Bronchial epithelial cell (primary cell): ENCODE measurements around the gene CDH18. TPM values are rescaled to one million over a fixed set of nuclear protein-coding genes. Genes with fewer than 3 reads are reported as not detected.
A peak's percentile ranks its signal among the peaks of the same experiment; 100 is the strongest.

Experiments used
- DNase-seq: peaks from one replicate; pipeline ENCODE4 v3.0.0-alpha.2; 2010; ENCODE audit warnings: low read depth
- FAIRE-seq: peaks from 2 replicates; lab custom pipeline; 2011; peaks lifted over from hg19 to GRCh38; lab: Jason Lieb, UNC
- H3K27me3 ChIP-seq: 2 replicates; pipeline ENCODE4 v1.5.1; 2011; ENCODE audit warnings: low read length; ENCODE audit not compliant: control insufficient read depth, insufficient read depth
- H3K36me3 ChIP-seq: 2 replicates; pipeline ENCODE4 v1.5.1; 2011; ENCODE audit warnings: low read length; ENCODE audit not compliant: control insufficient read depth, insufficient read depth
- H3K4me3 ChIP-seq: 2 replicates; pipeline ENCODE4 v1.5.1; 2011; ENCODE audit warnings: mild to moderate bottlenecking, low read depth, low read length, control low read depth
- CTCF ChIP-seq: IDR thresholded peaks from 2 replicates; pipeline ENCODE4 v1.5.1; 2011; ENCODE audit warnings: mild to moderate bottlenecking, moderate library complexity, low read length, control low read depth, inconsistent platforms; ENCODE audit not compliant: insufficient read depth, severe bottlenecking
- total RNA-seq: library from RNA; depleted of rRNA; stranded (reverse); fragments of >200 nt; gene quantifications from 2 replicates; pipeline ENCODE4 v1.2.1, GENCODE V29; 2014

CDH18 gene
- total RNA-seq, 1 donor from 2014 or later = under 0.01 TPM

- H3K36me3 ChIP-seq = no peaks in the 10 kb centered on the region
- no peak for TF ChIP-seq CTCF
- no peak overlapping the region for H3K4me3 ChIP-seq
- no peaks in the 10 kb centered on the region for H3K27me3 ChIP-seq
- FAIRE-seq (no peak), DNase-seq (no peak)
Measured at GRCh38 chr5:19706776-19707175, 281.2 kb downstream of the CDH18 start.

GRCh38 chr5:19701731-19702130 is 286.3 kb downstream of the CDH18 start:
- no peak for DNase-seq
- no peak for TF ChIP-seq CTCF
- FAIRE-seq = no peak
- Histone ChIP-seq H3K36me3 (no peaks in the 10 kb centered on the region), H3K27me3 (no peaks in the 10 kb centered on the region), H3K4me3 (no peak overlapping the region)

GRCh38 chr5:19694949-19695611 is 292.9 kb downstream of the CDH18 start:
- DNase-seq (no peak), FAIRE-seq (no peak)
- no peaks in the 10 kb centered on the region for H3K27me3 ChIP-seq
- no peak for TF ChIP-seq CTCF
- H3K36me3 ChIP-seq = no peaks in the 10 kb centered on the region
- no peak overlapping the region for H3K4me3 ChIP-seq

GRCh38 chr5:19690978-19691377 is 297.0 kb downstream of the CDH18 start:
- DNase-seq = no peak
- FAIRE-seq = no peak
- no peak for TF ChIP-seq CTCF
- Histone ChIP-seq H3K27me3 (no peaks in the 10 kb centered on the region), H3K4me3 (no peak overlapping the region), H3K36me3 (no peaks in the 10 kb centered on the region)

- DNase-seq = no peak
- Histone ChIP-seq H3K36me3 (no peaks in the 10 kb centered on the region), H3K27me3 (no peaks in the 10 kb centered on the region), H3K4me3 (no peak overlapping the region)
- no peak for TF ChIP-seq CTCF
- no peak for FAIRE-seq
Measured at GRCh38 chr5:19685473-19685872, 302.5 kb downstream of the CDH18 start.

GRCh38 chr5:19676895-19677294 is 311.1 kb downstream of the CDH18 start:
- no peak for TF ChIP-seq CTCF
- DNase-seq = peak; percentile 1
- Histone ChIP-seq H3K36me3 (no peaks in the 10 kb centered on the region), H3K4me3 (no peak overlapping the region), H3K27me3 (no peaks in the 10 kb centered on the region)
- no peak for FAIRE-seq
